ENCODE measurements around the gene DST. TPM values are rescaled to one million over a fixed set of nuclear protein-coding genes. Genes with fewer than 3 reads are reported as not detected.

DST gene
- total and polyA plus RNA-seq, 2 of the 8 experiments (the other 6 are each of a cell fraction or from before 2014, with no cell fraction given) = 49.4 to 116 TPM

GRCh38 chr6:56640374-56640773 lies 2.3 kb downstream of the DST start:
- no peaks in the 10 kb centered on the region for H3K23me2 ChIP-seq (ENCODE audit: low read depth, low read length)
- H3K56ac ChIP-seq (replicated peaks; ENCODE audit: insufficient read length, low read depth, low read length) = no peak overlapping the region
- no peaks in the 10 kb centered on the region for H3K27me3 ChIP-seq (replicated peaks in 1 of 4; ENCODE audit: control insufficient read depth in 3 of 4, extremely low read depth in 1 of 4, insufficient read depth in 3 of 4, low read length in 3 of 4)
- FAIRE-seq (no peak), DNase-seq (ENCODE audit: low read depth in 1 of 2, low spot score in 2 of 2) (no peak)
- H2BK5ac ChIP-seq (ENCODE audit: low read depth, low read length) = no peak overlapping the region
- no peak overlapping the region for H3K27ac ChIP-seq (ENCODE audit: low read depth, low read length)
- no peak overlapping the region for H3K4me3 ChIP-seq (ENCODE audit: extremely low read depth in 1 of 4, insufficient read depth in 2 of 4, low read depth in 3 of 4, low read length in 4 of 4)
- no peak overlapping the region for H4K91ac ChIP-seq (replicated peaks; ENCODE audit: insufficient read length, low read length)
- ChIA-PET POLR2A (ENCODE audit: partially characterized antibody) (no interaction called here), CTCF (ENCODE audit: partially characterized antibody) (interaction anchor here (1.0 to 4.9 kb wide), 6 partner anchors 40 to 212 kb away, joined by 3 to 22 read pairs (median 4); no protein-coding TSS in a partner anchor)
- no peak overlapping the region for H2BK20ac ChIP-seq (ENCODE audit: low read length)
- H2BK120ac ChIP-seq (replicated peaks; ENCODE audit: low read depth, low read length) = no peak overlapping the region
- H3K14ac ChIP-seq (ENCODE audit: insufficient read length) = no peak overlapping the region
- H4K20me1 ChIP-seq (replicated peaks in 1 of 2; ENCODE audit: control insufficient read depth in 1 of 2, insufficient read depth in 2 of 2, low read length in 2 of 2) = no peaks in the 10 kb centered on the region
- H3K9ac ChIP-seq (replicated peaks in 1 of 4; ENCODE audit: extremely low read depth in 1 of 4, low read depth in 3 of 4, low read length in 3 of 4) = no peak overlapping the region
- no peak overlapping the region for H4K5ac ChIP-seq (ENCODE audit: insufficient read length, low read depth, low read length)
- H3K4me2 ChIP-seq (ENCODE audit: insufficient read depth in 1 of 2, low read depth in 2 of 2, low read length in 2 of 2) = no peak overlapping the region
- WGBS, 2 experiments (ENCODE audit: extremely low coverage in 1 of 2, insufficient coverage in 1 of 2, insufficient read length in 1 of 2, insufficient replicate concordance in 2 of 2, low coverage in 1 of 2, low lambda C conversion rate in 2 of 2, missing lambda C conversion rate in 1 of 2) = 97% methylated on average over 4 of the region's 4 CpGs; no CpG with 5 or more reads in 1 of the 2 experiments
- H3K79me2 ChIP-seq (ENCODE audit: control insufficient read depth in 1 of 2, insufficient read depth in 2 of 2, low read length in 2 of 2) = no peaks in the 10 kb centered on the region
- H3K4me1 ChIP-seq (replicated peaks in 1 of 4; ENCODE audit: control insufficient read depth in 3 of 4, insufficient read depth in 4 of 4, low read length in 3 of 4) = no peaks in the 10 kb centered on the region
- H4K8ac ChIP-seq (ENCODE audit: extremely low read depth, insufficient read depth, low read length) = no peak overlapping the region
- peaks cover 4 to 39% (median 15%) of the 10 kb centered on the region in 4 experiments; a peak in 6 of 8 replicates for H3K36me3 ChIP-seq (ENCODE audit: control insufficient read depth in 2 of 4, insufficient read depth in 4 of 4, low read length in 3 of 4)
- H3K18ac ChIP-seq (ENCODE audit: extremely low read depth, low read length) = no peak overlapping the region
- no peak overlapping the region for H2AK5ac ChIP-seq (ENCODE audit: low read depth, low read length)
- H3K23ac ChIP-seq (ENCODE audit: insufficient read length) = no peak overlapping the region
- H2AFZ ChIP-seq (ENCODE audit: low read length) = no peak overlapping the region
- H2BK15ac ChIP-seq (ENCODE audit: low read length) = no peak overlapping the region
- no peak overlapping the region for H3K4ac ChIP-seq (replicated peaks; ENCODE audit: insufficient read length, low read depth, low read length)
- H2BK12ac ChIP-seq (ENCODE audit: low read depth, low read length) = no peak overlapping the region
- no peaks in the 10 kb centered on the region for H3K9me3 ChIP-seq (ENCODE audit: insufficient read depth in 2 of 2, low read depth in 1 of 2, low read length in 1 of 2)
- H3K79me1 ChIP-seq (ENCODE audit: low read depth, low read length) = no peaks in the 10 kb centered on the region
- TF ChIP-seq SP4 (IDR thresholded peaks at IDR 0.05; ENCODE audit: low read length) = no peak
- TF ChIP-seq POLR2AphosphoS5 (IDR thresholded peaks at IDR 0.05; ENCODE audit: low read depth, low read length) = no peak
- TF ChIP-seq CTBP2 (IDR thresholded peaks at IDR 0.05; ENCODE audit: borderline replicate concordance, insufficient read depth, insufficient read length, low read length) = no peak
- TF ChIP-seq SAP30 (IDR thresholded peaks at IDR 0.05; ENCODE audit: insufficient read depth, insufficient replicate concordance, low read length) = no peak
- TF ChIP-seq TCF12 (IDR thresholded peaks at IDR 0.05; ENCODE audit: low read depth, low read length) = no peak
- TF ChIP-seq CREB1 (IDR thresholded peaks at IDR 0.05) = no peak
- TF ChIP-seq GABPA (IDR thresholded peaks at IDR 0.05; ENCODE audit: borderline replicate concordance, insufficient read depth, low read length) = no peak
- TF ChIP-seq TEAD4 (IDR thresholded peaks at IDR 0.05; ENCODE audit: low read depth, low read length) = no peak
- TF ChIP-seq YY1 (IDR thresholded peaks at IDR 0.05; ENCODE audit: low read depth, low read length) = no peak
- TF ChIP-seq CTCF (IDR thresholded peaks at IDR 0.05; ENCODE audit: control extremely low read depth in 1 of 3, insufficient read depth in 1 of 3, low read depth in 1 of 3, low read length in 3 of 3) = no peak
- no peak for TF ChIP-seq KDM5A (IDR thresholded peaks at IDR 0.05; ENCODE audit: low read length)
- no peak for TF ChIP-seq SP2 (IDR thresholded peaks at IDR 0.05; ENCODE audit: low read length)
